ENCODE results near the gene OR51D1. TPM values are rescaled to one million over a fixed set of nuclear protein-coding genes. Genes with fewer than 3 reads are reported as not detected.
A peak's percentile ranks its signal among the peaks of the same experiment; 100 is the strongest.

The OR51D1 gene
- not detected for total RNA-seq

GRCh38 chr11:4636962-4637661, at the start of gene OR51D1:
Gene OR51D1 (plus strand): TSS chr11:4637477. CDS start chr11:4639791, 2,314 bp downstream.
- TF ChIP-seq CTCF (IDR thresholded peaks at IDR 0.05) = peak; percentile 85 to 93
- H3K27ac ChIP-seq = no peak within 1 kb of the TSS
- H3K4me1 ChIP-seq = peaks cover 0 to 14% of the 10 kb centered on the region in 2 donors
- DNase-seq (ENCODE audit: low spot score) = peak; percentile 75
- H3K27me3 ChIP-seq = no peaks in the 10 kb centered on the region
- peak within 1 kb of the TSS in 1 of 2 donors; percentile 33 for H3K4me3 ChIP-seq
- H3K36me3 ChIP-seq = no peaks in the 10 kb centered on the region
- H3K9me3 ChIP-seq = no peaks in the 10 kb centered on the region

GRCh38 chr11:4589017-4589416, 48.3 kb upstream of the OR51D1 start:
- Histone ChIP-seq H3K9me3 (no peaks in the 10 kb centered on the region), H3K36me3 (no peaks in the 10 kb centered on the region), H3K27ac (no peak overlapping the region), H3K4me1 (no peaks in the 10 kb centered on the region), H3K4me3 (no peak overlapping the region), H3K27me3 (no peaks in the 10 kb centered on the region)
- TF ChIP-seq CTCF (IDR thresholded peaks at IDR 0.05) = no peak
- no peak for DNase-seq (ENCODE audit: low spot score)

- no peak for DNase-seq (ENCODE audit: low spot score)
- H3K27me3 ChIP-seq = no peaks in the 10 kb centered on the region
- no peak for TF ChIP-seq CTCF (IDR thresholded peaks at IDR 0.05)
- peaks cover 6% of the 10 kb centered on the region for H3K36me3 ChIP-seq
- no peak within 1 kb of the TSS for H3K4me3 ChIP-seq
- H3K4me1 ChIP-seq = no peaks in the 10 kb centered on the region
- H3K9me3 ChIP-seq = no peaks in the 10 kb centered on the region
- no peak within 1 kb of the TSS for H3K27ac ChIP-seq
These were observed 43.5 kb upstream of the OR51D1 start, which contains the start of gene OR52I1 for GRCh38 chr11:4593739-4594138. Gene OR52I1 (plus strand): TSS chr11:4594039. CDS start chr11:4594039, 0 bp downstream.

GRCh38 chr11:4605057-4605456, 32.2 kb upstream of the OR51D1 start:
- H3K9me3 ChIP-seq = no peaks in the 10 kb centered on the region
- H3K27me3 ChIP-seq = no peaks in the 10 kb centered on the region
- no peak for TF ChIP-seq CTCF (IDR thresholded peaks at IDR 0.05)
- no peak overlapping the region for H3K27ac ChIP-seq
- no peak for DNase-seq (ENCODE audit: low spot score)
- H3K4me1 ChIP-seq = peaks cover 0 to 17% of the 10 kb centered on the region in 2 donors
- peaks cover 41% of the 10 kb centered on the region for H3K36me3 ChIP-seq
- no peak overlapping the region for H3K4me3 ChIP-seq

- Histone ChIP-seq H3K9me3 (no peaks in the 10 kb centered on the region), H3K4me3 (peak overlapping the region in 1 of 2 donors; percentile 70), H3K27me3 (no peaks in the 10 kb centered on the region), H3K36me3 (peaks cover 27% of the 10 kb centered on the region), H3K27ac (no peak overlapping the region), H3K4me1 (peaks cover 0 to 18% of the 10 kb centered on the region in 2 donors)
- DNase-seq (ENCODE audit: low spot score) = no peak
- no peak for TF ChIP-seq CTCF (IDR thresholded peaks at IDR 0.05)
These were observed 30.9 kb upstream of the OR51D1 start for GRCh38 chr11:4606231-4607015.
